HG02981 (cell line): ENCODE data around the gene TCTA.
A peak's percentile ranks its signal among the peaks of the same experiment; 100 is the strongest.

Source experiments
- ATAC-seq: cut with Tn5 transposase; IDR thresholded peaks from one replicate; pipeline ENCODE4 v1.9.1; 2021; ENCODE audit warnings: mild to moderate bottlenecking, moderate library complexity; ENCODE audit not compliant: unreplicated experiment

Gene TCTA

DNA sequence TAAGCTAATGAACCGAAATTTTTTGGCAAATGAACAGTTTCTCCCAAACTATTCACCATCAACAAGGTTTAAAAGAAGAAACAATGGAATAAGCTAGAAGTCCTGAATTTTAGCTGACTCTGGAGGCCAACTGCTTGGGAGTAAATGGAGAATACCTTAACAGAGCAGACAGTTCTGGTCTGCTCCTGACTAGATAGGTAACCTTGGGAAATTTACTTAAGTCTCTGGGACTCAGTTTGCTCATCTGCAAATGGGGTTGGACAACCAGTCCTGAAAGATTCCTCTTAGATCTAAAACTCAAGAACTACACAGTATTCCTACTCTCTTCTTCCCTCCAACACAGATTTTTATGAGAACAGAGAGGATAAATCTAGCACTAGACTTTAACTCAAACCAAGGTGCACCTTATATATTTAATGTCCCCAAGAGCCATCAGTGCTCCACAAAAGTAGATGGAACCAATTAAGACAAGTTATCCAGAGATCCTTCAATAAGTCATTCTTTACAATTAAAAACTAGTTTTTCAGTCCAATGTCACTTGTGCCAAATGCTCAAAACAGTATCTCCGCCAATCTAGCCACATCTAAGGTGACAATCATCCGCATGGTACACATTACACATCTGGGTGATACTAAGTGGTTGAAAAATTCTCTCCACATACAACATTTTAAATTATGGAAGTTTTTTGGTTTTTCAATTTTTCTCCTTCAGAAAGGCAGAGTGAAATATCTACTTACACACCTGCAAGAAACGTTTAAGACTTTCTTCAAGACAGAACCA, 2.0 kb upstream of the TCTA start:
- no peak for ATAC-seq

DNA sequence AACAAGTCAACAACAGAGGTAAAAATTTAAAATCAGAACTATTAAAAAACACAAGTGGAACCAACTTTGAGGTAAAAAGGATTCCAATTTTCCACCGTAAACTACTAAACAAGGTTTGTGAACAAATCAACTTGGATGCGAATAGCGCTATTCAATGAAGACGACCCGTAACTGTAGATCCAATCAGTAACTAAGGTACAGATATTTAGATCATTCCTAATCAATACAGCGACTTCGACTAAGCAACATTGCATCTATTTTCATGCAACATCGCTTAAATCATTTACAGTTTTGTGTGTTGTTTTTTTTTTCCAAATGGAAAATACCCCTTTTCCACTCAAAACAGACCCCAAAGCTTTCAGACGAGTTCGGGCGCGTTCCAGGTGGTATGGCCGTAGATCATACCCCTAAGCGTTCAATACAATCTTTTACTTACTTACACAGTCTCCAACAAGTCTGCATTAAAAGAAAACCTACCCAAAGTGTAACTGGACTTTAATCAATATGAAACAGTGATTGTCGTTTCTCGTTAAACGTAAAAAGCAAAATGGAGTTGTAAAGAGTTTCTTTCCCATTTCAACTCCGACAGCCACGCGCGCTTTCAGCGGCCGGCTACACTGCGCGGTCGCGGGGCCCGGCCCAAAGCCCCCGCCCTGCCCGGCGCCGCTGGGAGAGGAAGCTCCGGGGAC, 1.2 kb upstream of the TCTA start:
- no peak for ATAC-seq

DNA sequence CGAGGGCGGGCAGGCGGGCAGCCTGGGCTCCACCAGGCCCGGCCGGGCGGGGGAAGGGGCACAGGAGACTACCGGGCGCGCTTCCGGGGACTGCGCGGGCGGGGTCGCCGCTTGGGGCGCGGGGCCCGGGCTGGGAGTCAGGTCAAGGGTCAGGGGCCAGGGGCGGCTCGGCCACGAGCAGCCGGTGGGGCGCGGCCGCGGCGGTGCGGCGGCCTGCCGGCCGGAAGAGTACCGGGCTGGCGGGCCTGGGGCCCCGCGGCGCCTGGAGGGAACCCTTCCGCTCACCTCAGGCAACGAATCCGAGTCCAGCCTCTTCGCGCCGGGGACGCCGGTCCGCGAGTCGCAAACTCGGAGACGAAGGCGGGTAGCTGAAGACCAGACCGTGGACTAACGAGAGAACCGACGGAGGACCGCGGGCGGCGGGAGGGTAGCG, 672 bp upstream of the TCTA start:
- peak; percentile 18 for ATAC-seq

DNA sequence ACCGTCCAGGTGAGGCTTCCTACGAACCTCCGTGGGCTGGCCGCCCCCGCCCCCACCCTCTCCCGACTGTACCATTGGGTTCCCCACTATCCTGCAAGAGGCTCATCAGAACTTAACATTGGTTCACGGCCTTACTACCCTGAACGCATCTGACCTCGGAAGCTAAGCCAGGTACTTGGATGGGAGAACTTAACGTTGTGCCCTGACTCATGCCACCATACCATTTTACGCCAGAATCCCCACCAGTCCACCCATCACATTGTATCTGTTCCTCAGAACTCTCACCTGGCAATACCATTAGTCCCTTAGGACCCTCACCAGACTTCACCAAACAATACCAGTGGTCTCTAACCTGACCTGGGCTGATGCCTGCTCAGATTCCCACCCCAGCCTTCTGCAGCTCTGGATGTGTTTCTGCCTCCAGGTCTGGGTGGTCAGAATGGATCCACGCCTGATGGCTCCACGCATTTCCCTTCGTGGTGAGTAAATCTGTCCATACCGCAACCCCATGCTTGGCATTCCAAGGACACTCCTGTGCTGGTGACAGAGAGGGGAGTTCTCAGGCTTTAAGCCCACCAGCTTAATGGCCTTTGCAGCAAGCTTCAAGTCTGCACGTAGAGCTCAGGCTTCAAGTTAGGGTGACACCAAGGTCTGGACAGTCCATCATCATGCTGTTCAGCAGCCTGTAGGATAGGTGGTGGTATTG, 562 bp downstream of the TCTA start:
- ATAC-seq, result no peak

DNA sequence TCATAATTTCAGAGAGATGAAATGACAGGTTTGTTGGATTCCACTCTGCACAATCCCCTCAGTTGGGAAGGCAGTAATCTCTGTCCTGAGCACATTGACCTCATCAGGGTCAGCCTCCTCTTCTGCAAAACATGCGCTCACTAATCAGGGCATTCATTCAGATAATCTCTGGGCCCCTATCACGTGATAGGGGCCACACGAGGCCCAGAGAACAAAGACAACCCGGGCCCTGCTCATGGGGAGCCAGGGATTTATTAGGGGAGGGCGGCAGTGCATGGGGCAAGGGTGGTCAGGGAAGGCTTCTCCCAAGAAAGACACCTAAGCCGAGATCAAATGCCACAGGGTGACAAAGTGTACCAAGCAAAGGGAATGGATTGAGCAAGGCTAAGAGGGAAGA, 1.1 kb downstream of the TCTA start:
- no peak for ATAC-seq

DNA sequence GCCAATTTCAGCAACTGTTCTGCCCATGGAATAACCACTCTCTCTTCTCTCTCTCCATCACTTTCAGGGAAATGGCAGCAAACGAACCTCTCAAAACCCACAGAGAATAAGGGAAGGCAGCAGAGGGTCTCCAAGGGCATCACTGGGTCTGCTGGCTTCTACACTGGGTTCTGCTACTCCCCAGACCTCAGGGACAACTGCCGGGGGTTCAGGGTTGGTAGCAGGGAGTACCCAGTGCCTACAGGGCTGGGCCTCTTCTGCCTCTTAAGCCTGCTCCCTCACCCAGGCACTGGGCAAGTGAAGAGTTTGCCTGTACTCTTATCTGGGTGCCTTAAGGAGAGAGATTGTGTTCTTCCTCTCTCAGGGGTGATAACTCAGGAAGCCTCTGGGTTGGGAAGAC, 2.5 kb downstream of the TCTA start:
- ATAC-seq, result no peak

DNA sequence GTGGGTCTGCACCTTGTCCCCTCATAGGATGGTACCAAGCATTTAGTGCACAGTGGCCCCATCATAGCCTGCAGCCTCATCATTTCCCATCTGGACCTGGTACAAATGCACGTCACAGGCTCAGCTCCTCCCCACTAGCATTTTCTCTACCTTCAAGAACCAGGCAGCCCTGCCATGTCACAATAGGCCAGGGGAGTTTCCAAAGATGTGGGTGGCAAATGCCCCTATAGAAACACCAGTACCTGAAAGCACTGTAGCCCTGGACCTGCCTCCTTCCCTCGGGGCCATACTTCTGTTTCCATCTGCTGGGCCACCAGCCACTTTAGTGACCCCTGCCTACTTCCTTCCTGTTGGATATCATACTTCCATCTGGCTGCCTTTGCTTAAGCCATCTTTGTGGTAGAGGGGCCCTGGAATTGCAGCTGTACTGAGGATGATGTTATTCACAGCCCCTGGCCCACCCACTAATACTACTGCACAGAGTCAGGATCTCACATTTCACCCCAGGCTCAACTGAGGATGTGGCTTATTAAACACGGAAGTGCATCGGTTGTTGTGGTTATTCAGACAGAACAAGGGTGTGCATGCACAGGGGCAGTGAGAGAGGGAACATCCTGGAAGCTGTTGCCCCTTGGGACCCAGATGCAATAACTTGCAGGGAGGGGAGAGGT, 3.8 kb downstream of the TCTA start:
- ATAC-seq, result no peak

DNA sequence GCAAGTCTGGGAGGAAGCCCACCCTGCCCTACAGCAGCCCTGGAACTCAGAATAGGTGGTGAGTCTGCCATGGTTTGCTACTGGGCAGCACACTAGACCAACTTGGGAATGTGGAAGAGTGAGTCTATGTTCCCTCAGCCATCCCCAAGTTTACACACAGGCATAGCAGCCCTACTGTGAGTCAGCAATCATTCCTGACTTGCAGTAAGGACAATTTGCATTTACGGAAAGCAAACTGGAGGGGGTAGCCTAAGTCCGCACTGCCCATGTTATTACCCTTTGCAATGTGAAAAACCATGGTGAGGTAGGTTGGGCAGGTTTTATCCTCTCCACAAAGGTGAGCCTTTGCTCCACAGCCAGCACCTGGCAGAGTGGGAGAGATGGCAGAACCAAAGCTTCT, 4.6 kb downstream of the TCTA start:
- ATAC-seq, result no peak

DNA sequence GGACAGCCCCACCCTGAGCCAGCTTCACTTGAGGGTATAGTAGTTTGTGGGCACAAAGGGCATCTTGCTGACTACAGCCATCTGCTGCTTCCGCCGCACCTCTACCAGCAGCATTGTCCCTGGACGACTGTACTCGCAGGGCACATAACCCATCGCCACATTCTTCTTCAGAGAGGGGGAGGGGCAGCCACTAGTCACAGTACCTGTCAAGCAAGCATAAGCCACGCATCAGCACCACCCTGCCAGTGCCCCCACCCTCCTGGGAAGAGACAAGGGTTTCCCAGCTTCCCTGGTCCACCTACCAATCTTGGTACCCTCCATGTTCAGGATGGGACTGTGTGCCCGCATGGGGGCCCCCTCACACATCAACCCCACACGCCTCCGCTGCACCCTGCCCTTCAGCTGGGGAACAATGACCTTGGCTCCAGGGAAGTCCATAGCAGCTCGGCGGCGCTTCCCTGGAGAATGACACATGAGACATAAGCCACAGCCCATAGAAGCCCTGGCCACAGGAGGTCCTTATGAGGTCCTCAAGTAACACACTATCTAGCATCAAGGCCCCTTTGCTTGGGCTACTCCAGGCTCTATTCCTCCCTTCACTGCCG, 5.4 kb downstream of the TCTA start:
- no peak for ATAC-seq

DNA sequence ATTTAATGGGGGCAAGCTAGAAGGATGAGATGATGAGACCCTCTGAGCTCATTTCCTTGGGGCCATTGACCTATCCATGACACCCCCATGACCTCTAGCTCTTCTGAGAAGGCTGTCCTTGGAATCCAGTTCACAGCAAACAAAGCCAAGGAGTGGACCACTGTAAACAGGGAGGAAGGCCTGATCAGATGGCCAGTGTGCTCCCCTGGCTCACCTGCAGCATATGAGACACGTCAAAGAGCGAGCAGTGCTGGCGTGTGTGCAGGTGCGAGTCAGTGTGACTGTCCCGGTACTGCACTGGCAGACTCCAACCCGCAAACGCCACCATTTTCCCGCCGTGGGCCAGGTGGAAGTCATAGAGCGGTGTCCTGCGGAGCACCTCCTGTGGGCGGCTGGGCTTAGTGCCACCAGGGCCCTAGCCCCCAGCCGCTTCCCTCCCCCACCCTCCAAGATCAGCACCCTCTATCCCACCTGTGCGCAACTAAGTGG, 9.7 kb downstream of the TCTA start:
- ATAC-seq, result no peak

DNA sequence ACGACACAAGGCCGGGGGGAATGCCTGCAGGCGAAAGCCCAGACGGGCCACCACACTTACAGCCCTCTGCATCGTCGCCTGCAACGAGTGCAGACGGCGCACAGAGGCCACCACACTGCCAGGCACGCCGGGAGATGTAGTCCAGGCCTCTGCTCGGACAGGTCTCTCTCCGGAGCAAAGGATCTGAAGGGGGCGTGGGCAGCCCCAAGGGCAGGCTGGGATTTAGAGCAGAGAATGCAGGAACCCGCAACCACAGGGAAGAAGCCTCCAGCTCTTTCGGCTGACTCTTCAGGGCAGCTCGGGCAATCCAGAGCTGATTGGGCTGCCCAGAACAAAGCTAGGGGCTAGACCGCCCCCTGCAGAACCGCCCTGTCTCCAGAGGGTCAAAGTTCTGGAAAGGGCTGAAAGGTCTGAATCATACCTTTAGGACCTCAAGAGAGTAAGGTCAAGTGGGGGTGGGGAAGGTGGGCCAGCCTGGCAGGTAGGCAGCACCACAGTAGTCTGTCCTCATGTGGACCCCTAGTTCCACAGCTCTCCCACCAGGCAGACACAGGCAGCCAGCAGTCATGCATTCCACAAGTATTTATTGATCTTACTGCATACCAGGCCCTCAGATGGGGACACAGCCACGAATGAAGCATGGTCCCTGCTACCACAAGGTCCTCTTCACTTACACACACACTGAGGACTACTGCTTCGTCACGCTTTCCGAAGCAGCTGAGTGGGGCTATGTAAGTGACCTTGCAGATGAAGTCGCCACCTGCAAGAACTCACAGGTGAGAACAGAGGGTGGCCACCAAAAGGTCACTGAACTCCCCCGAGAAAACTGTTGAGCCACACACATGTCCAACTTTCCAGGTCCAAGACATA, 10.4 kb downstream of the TCTA start, which contains the start of gene AMT:
Gene AMT, minus strand, starts transcription at position 95 of the 870 bp plus-strand sequence. Its CDS starts 23 bp downstream, at position 72.
- ATAC-seq, result no peak

DNA sequence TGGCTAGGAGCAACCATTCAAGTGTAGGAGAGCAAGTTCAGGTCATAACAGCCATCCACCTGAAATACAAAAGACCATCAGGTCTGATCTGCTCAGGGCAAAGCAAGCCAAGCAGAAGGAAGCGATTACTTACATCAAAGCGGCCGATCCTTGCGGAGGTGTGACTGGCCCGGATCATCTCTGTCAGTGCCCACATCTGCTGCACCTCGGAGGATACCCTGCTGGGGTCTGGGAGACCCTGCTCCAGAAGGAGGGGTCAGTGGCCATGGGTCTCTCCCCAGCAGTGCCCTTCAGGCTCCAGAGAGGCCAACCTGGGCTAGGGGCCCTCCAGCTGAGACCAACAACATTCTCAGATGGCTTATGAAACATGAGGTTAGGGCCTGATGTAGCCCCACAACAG, 12.6 kb downstream of the TCTA start:
- no peak for ATAC-seq

DNA sequence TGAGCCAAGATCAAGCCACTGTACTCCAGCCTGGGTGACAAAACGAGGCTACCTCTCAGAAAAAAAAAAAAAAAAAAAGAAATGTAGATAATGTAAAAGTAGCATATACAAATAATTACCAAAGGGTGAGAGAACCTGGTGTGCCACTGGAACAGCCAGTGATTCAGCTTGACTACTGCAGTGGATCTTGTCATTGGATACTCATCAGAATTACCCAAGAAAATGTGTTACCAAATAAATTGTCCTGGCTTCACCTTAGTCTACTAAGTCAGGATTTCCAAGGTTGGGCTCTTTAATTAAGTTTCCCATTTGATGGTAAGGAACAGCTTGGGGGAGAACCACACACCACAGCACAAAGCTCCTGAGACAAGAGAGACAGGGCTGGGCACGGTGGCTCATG, 15.4 kb downstream of the TCTA start:
- ATAC-seq, result no peak

DNA sequence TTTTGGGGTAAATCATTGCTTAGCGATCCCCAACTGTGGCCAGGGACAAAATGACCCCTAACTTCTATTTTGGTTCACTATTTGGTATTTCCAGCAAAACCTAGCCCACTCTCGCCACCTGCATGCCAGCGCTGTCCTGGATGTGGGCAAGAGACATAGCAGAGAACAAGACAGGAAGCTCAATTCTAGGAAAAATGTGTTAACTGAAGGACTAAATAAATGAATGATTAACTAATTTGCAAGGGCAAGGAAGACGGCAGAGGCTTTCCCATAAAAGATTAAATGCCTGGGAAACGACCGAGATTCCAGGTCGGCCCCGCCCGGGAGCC, 16.5 kb downstream of the TCTA start:
- no peak for ATAC-seq

DNA sequence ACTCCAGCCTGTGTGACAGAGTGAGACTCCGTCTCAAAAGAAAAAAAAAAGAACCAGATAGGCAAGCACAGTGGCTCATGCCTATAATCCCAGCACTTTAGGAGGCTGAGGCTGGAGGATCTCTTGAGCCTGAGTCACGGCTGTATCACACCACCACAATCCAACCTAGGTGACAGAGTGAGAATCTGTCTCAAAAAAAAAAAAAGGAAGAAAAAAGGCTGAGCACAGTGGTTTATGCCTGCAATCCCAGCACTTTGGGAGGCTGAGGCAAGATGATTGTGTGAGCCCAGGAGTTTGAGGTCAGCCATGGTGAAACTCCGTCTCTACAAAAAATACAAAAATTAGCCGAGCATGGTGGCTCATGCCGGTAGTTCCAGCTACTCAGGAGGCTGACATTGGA, 22.5 kb downstream of the TCTA start:
- no peak for ATAC-seq

DNA sequence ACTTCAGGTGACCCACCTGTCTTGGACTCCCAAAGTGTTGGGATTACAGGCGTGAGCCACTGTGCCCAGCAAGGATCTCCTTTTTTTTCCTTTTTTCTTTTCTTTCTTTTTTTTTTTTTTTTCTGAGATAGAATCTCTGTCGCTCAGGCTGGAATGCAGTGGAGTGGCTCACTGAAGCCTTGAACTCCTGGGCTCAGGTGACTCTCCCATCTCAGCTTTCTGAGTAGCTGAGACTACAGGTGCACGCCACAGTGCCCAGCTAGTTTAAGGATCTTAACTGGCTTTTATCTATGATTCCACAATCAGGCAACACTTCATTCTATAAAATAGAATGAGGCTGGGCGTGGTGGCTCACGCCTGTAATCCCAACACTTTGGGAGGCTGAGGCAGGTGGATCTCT, 33.2 kb downstream of the TCTA start:
- no peak for ATAC-seq

DNA sequence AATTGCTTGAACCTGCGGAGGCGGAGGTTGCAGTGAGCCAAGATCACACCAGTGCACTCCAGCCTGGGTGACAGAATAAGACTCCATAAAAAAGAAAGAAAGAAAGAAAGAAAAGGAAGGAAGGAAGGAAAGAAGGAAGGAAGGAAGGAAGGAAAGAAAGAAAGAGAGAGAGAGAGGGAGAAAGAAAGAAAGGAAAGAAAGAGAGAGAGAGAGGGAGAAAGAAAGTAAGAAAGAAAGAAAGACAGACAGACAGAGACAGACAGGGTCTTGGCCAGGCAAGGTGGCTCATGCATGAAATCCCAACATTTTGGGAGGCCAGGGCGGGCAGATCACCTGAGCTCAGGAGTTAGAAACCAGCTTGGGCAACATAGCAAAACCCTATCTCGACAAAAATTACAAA, 41.4 kb downstream of the TCTA start:
- no peak for ATAC-seq

DNA sequence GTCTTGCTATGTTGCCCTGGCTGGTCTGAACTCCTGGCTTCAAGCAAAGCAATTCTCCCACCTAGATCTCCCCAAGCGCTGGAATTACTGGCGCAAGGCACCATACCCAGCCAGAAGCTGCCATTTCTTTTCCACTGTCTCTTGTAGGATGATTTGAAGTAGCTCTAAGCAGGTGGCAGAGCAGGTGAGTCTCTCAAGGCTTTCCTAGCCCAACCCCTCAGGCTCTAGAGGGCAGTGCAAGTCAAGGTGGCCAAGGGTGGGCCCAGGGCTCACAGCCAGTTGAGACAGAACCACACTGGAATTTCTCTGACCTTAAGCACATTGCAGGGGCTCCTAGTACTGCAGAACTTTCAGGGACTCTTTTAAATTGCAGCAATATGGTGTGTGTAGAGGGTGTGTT, 42.2 kb downstream of the TCTA start:
- no peak for ATAC-seq

DNA sequence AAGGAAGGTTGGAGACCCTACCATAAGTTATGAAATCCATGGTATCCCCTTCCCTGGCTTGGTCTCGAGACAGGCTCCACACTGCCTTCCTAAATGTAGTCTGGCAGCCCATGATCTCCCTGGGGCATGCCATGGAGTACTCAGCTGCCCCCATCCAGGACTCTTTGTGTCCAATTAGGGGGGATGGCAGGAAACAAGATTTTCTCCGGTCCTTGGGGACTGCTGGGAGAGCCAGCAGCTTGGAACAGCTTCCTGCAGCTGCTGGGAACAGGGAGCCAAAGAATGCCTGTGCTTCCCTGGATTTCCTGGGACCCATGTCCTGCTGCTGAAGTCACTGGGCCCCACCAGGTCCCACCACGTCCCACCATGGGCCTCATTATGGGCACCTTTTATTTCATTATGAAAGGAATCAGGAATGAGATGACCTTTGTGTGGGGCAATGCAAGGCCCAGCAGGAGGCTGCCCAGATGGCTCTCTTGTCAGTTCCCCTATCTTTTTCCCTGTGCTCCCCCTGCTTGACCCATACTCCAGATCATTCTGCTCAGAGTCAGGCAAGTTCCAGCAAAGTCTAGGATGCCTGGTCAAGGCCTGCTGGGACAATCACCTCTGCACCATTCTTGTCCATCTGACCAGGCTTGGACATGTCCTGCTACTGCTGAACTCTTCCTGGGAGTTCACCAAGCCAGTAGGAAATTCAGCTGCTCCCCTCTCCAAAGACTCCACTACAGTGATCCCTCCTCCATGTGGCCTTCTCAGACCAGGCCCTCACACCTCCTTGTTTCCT, 42.9 kb downstream of the TCTA start:
- ATAC-seq, result no peak
